Measurements from ENCODE around the gene DUSP5.

DNA sequence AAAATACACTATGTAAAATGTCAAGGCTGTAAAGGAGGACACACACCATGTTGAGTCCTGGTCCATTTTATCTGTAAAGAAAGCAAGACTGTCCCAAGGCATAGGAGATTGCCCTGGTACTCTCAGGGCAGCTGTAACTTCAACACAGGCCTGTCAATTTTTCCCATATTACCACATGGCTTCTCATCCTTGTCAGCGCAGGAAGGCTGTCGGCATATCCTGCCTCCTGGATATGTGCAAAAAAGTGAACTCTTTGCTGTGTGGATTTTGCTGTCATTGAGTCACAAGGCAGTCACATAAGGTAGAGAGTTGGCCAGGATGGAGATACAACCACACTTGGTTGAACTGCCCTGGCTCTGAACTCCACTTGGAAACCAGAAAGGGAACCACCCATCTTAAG lies 8.7 kb downstream of the DUSP5 start:
- TF ChIP-seq, protein P1, sequence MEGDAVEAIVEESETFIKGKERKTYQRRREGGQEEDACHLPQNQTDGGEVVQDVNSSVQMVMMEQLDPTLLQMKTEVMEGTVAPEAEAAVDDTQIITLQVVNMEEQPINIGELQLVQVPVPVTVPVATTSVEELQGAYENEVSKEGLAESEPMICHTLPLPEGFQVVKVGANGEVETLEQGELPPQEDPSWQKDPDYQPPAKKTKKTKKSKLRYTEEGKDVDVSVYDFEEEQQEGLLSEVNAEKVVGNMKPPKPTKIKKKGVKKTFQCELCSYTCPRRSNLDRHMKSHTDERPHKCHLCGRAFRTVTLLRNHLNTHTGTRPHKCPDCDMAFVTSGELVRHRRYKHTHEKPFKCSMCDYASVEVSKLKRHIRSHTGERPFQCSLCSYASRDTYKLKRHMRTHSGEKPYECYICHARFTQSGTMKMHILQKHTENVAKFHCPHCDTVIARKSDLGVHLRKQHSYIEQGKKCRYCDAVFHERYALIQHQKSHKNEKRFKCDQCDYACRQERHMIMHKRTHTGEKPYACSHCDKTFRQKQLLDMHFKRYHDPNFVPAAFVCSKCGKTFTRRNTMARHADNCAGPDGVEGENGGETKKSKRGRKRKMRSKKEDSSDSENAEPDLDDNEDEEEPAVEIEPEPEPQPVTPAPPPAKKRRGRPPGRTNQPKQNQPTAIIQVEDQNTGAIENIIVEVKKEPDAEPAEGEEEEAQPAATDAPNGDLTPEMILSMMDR (IDR thresholded peaks at IDR 0.05) = no peak
- TF ChIP-seq EZH2 (IDR thresholded peaks at IDR 0.05) = no peak
- TF ChIP-seq EZH2phosphoT487 (IDR thresholded peaks at IDR 0.05) = no peak

Measured in neural progenitor cell (in vitro differentiated cells).